Ramos (cell line): Measurements from ENCODE around the gene AGK.

Source experiments
- in situ Hi-C: fragments of 300-500 bp; cut with MboI; formaldehyde crosslinking; loops from one replicate; pipeline ENCODE4 v1.14.3; 2022; ENCODE audit warnings: low sequenced_read_pairs; ENCODE audit not compliant: unreplicated experiment

The AGK gene

GRCh38 chr7:141551094-141551781 is at the start of gene AGK:
Gene AGK, plus strand, starts transcription at chr7:141551410. Its CDS starts 4,057 bp downstream, at chr7:141555467.
- in situ Hi-C loops: no loop called here

GRCh38 chr7:141501451-141501850 is 49.8 kb upstream of the AGK start:
- in situ Hi-C loops: no loop called here

GRCh38 chr7:141511316-141511675 is 39.9 kb upstream of the AGK start:
- in situ Hi-C loops: no loop called here

GRCh38 chr7:141511676-141512396 is 39.4 kb upstream of the AGK start:
- in situ Hi-C loops: no loop called here

GRCh38 chr7:141512597-141512996 is 38.6 kb upstream of the AGK start:
- in situ Hi-C loops: no loop called here

- in situ Hi-C loops: no loop called here
These were observed 37.5 kb upstream of the AGK start for GRCh38 chr7:141513720-141514119.

- in situ Hi-C loops: no loop called here
These were observed 35.3 kb upstream of the AGK start for GRCh38 chr7:141515941-141516340.

GRCh38 chr7:141519623-141520022 is 31.6 kb upstream of the AGK start:
- in situ Hi-C loops: no loop called here

GRCh38 chr7:141522657-141523342 is 28.4 kb upstream of the AGK start:
- in situ Hi-C loops: no loop called here

- in situ Hi-C loops: no loop called here
These were observed 25.2 kb upstream of the AGK start for GRCh38 chr7:141525973-141526514.

GRCh38 chr7:141527076-141527475 is 24.1 kb upstream of the AGK start:
- in situ Hi-C loops: no loop called here

- in situ Hi-C loops: no loop called here
These were observed 22.8 kb upstream of the AGK start for GRCh38 chr7:141528399-141528798.

- in situ Hi-C loops: no loop called here
These were observed 17.9 kb upstream of the AGK start for GRCh38 chr7:141533149-141533949.

- in situ Hi-C loops: no loop called here
These were observed 16.2 kb upstream of the AGK start for GRCh38 chr7:141534757-141535737.

GRCh38 chr7:141537906-141538305 is 13.3 kb upstream of the AGK start:
- in situ Hi-C loops: no loop called here

GRCh38 chr7:141541375-141541774 is 9.8 kb upstream of the AGK start:
- in situ Hi-C loops: no loop called here

- in situ Hi-C loops: no loop called here
These were observed 6.4 kb upstream of the AGK start for GRCh38 chr7:141544831-141545230.

GRCh38 chr7:141549582-141549981 is 1.6 kb upstream of the AGK start:
- in situ Hi-C loops: no loop called here
